ENCODE data around the gene TBC1D4. TPM values are rescaled to one million over a fixed set of nuclear protein-coding genes. Genes with fewer than 3 reads are reported as not detected.

The TBC1D4 gene
- polyA plus RNA-seq, 1 of the 3 experiments (the other 2 are of a cell fraction), result 8.8 TPM

GRCh38 chr13:75468098-75468497 lies 13.9 kb downstream of the TBC1D4 start:
- Histone ChIP-seq H3K79me2 (ENCODE audit: insufficient read depth) (peaks cover 8% of the 10 kb centered on the region; the same call in 1 of the 2 replicates), H3K27ac (ENCODE audit: low read depth in 2 of 2, low read length in 1 of 2) (no peak overlapping the region), H3K9me3 (no peaks in the 10 kb centered on the region), H3K4me2 (no peak overlapping the region), H3K4me3 (ENCODE audit: low read depth in 2 of 2, low read length in 1 of 2) (no peak overlapping the region), H3K9me2 (no peaks in the 10 kb centered on the region), H3K9ac (no peak overlapping the region), H3K27me3 (ENCODE audit: insufficient read depth) (no peaks in the 10 kb centered on the region), H2AFZ (ENCODE audit: low read depth) (no peak overlapping the region), H4K20me1 (ENCODE audit: insufficient read depth) (no peaks in the 10 kb centered on the region), H3K4me1 (ENCODE audit: control insufficient read depth in 1 of 2, insufficient read depth in 2 of 2, low read depth in 1 of 2, low read length in 1 of 2) (no peaks in the 10 kb centered on the region; a peak in 1 of 4 replicates), H3K36me3 (replicated peaks in 1 of 2; ENCODE audit: control insufficient read depth in 1 of 2, insufficient read depth in 2 of 2, low read length in 1 of 2) (no peaks in the 10 kb centered on the region), H3F3A (replicated peaks; ENCODE audit: insufficient read depth) (no peaks in the 10 kb centered on the region)
- no peak for TF ChIP-seq CHD2 (IDR thresholded peaks at IDR 0.05; ENCODE audit: low read length, partially characterized antibody)
- TF ChIP-seq TAF1 (IDR thresholded peaks at IDR 0.05; ENCODE audit: borderline replicate concordance, low read depth, low read length), result no peak
- TF ChIP-seq ZBTB33 (IDR thresholded peaks at IDR 0.05; ENCODE audit: borderline replicate concordance, low read depth), result no peak
- TF ChIP-seq RCOR1 (IDR thresholded peaks at IDR 0.05; ENCODE audit: low read length), result no peak
- no peak for TF ChIP-seq GABPA (IDR thresholded peaks at IDR 0.05; ENCODE audit: low read depth)
- WGBS (ENCODE audit: low lambda C conversion rate), result 100% methylated on average over 1 of the region's 1 CpG
- no peak for DNase-seq
- ChIA-PET CTCF (interaction anchor here (1.2 to 2.9 kb wide), 3 partner anchors 13 to 95 kb away, joined by 3 to 24 read pairs (median 3); partner anchors contain the start of gene TBC1D4), POLR2A (no interaction called here)

- Histone ChIP-seq H3K79me2 (ENCODE audit: insufficient read depth) (peaks cover 8% of the 10 kb centered on the region), H3K27ac (ENCODE audit: low read depth in 2 of 2, low read length in 1 of 2) (no peak overlapping the region)
- CTCF ChIA-PET, result interaction anchor here (2.9 kb wide), 1 partner anchor 14 kb away, joined by 24 read pairs; the partner anchor contains the start of gene TBC1D4
Measured at GRCh38 chr13:75467040-75467728, 14.8 kb downstream of the TBC1D4 start.

More at GRCh38 chr13:75467040-75467728, 14.8 kb downstream of the TBC1D4 start:
- no peak for DNase-seq
- Histone ChIP-seq H3F3A (replicated peaks; ENCODE audit: insufficient read depth) (no peaks in the 10 kb centered on the region), H2AFZ (ENCODE audit: low read depth) (no peak overlapping the region), H3K9ac (no peak overlapping the region), H3K4me3 (ENCODE audit: low read depth in 2 of 2, low read length in 1 of 2) (no peak overlapping the region), H3K36me3 (replicated peaks in 1 of 2; ENCODE audit: control insufficient read depth in 1 of 2, insufficient read depth in 2 of 2, low read length in 1 of 2) (no peaks in the 10 kb centered on the region), H3K27me3 (ENCODE audit: insufficient read depth) (no peaks in the 10 kb centered on the region), H3K9me3 (no peaks in the 10 kb centered on the region), H4K20me1 (ENCODE audit: insufficient read depth) (no peaks in the 10 kb centered on the region), H3K9me2 (no peaks in the 10 kb centered on the region), H3K4me1 (ENCODE audit: control insufficient read depth in 1 of 2, insufficient read depth in 2 of 2, low read depth in 1 of 2, low read length in 1 of 2) (peaks cover 0 to 3% of the 10 kb centered on the region in 2 experiments; a peak in 1 of 4 replicates), H3K4me2 (no peak overlapping the region)
- WGBS (ENCODE audit: low lambda C conversion rate), result 94% methylated on average over 3 of the region's 3 CpGs
- POLR2A ChIA-PET, result no interaction called here
- TF ChIP-seq GABPA (IDR thresholded peaks at IDR 0.05; ENCODE audit: low read depth) (no peak), RCOR1 (IDR thresholded peaks at IDR 0.05; ENCODE audit: low read length) (no peak), NFIC (IDR thresholded peaks at IDR 0.05; ENCODE audit: borderline replicate concordance) (no peak), REST (IDR thresholded peaks at IDR 0.05; ENCODE audit: low read depth, low read length) (no peak)

Measured in SK-N-SH (cell line).